ENCODE data around the gene MAN1C1.

Gene MAN1C1

DNA sequence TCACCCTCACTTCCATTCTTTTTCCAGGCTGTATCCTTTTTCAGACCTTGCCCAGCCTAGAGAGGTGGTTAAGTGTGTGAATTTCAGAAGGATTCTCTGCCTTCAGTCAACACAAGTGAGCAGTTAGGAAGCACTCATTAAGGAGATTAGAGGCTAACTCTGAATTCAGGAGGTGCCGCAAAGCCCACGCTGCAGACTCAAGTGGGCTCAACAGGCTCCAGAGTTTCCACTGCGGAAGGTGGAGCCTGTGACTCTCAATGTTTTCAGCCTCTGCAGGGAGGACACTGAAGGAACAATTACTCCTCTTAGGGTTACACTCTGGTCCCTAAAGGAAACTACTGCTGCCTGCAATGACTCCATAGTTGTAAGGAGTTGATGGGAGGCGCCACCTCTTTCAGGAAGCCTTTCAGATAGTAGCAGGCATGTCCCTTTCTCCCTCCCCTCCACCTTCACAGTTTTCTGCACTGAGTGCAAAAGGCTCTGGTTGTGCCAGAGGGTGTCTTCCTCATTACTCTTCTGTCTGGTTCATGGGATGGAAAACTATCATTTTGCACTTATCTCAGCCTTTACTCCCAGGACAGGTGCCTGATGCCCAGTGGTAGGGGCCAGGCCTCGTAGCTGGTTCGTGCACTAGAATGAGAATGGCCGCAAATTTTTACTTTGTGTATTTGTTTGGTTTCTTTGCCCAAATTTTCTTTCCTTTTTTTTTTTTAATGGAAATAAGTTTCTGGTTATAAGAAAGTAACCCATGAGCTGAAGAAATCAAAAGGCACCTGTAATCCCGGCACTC lies 128.2 kb downstream of the MAN1C1 start:
- no peak for DNase-seq

DNA sequence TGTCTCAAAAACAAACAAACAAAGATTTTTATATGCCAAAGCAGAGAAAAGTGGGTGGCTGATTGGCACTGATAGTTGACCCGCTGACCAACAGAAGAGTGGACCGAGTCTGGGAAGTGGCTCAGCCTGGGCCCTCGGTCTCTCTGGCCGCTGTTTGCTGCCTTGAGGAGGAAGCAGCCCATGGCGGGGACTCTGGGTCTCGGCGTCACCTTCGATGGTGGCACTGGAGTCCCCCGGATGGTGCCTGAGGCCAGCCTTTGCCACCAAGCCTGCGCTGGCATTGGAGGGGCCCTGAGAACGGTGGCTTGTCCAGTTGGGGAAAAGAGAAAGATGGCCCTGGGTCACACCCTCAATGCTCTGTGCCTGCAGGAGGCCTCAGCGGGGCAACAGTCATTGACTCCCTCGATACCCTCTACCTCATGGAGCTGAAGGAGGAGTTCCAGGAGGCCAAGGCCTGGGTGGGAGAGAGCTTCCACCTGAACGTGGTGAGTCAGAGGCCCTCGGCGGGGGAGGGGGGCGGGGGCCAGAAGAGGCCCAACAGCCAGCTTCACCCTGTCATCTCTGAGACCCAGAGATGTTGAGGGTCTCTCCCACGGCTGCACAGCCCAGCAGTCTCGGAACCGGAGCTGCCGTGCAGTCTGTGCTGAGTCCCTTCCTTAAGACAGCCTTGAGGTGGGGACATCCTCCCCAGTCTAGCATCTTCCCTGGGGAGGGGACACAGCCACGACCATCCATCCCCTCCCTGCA lies 129.9 kb downstream of the MAN1C1 start:
- no peak for DNase-seq

DNA sequence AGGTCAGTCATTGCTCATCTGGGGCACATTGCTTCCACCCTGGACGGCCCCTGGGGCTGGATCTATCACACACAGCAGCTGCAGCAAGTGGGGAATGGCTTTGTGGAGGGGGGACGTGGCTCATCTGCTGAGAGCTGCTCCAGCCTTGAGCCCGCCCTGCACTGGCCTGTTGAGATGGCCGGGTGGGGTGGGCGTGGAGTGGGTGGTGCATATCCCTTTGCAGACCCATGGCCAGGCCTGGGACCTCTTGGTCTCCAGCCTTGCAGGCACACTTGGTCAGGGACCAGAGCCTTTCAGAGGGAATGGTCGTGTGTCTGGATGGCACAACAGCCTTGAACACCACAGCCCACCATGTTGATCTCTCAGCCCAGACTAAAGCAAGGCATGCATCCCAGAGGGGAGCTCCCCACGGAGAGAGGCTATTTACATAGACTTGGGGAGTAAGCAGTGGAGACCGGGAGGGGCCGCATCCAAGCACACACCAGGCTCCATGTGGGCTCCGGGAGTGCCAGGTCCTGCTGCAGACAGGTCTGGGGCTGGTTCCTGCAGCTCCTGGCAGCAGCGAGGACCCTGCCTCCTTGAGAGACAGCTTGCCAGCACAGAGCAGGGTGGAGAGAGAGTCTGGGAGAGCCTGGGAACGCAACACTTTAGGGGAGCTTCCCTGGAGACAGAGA lies 130.6 kb downstream of the MAN1C1 start:
- DNase-seq = no peak

DNA sequence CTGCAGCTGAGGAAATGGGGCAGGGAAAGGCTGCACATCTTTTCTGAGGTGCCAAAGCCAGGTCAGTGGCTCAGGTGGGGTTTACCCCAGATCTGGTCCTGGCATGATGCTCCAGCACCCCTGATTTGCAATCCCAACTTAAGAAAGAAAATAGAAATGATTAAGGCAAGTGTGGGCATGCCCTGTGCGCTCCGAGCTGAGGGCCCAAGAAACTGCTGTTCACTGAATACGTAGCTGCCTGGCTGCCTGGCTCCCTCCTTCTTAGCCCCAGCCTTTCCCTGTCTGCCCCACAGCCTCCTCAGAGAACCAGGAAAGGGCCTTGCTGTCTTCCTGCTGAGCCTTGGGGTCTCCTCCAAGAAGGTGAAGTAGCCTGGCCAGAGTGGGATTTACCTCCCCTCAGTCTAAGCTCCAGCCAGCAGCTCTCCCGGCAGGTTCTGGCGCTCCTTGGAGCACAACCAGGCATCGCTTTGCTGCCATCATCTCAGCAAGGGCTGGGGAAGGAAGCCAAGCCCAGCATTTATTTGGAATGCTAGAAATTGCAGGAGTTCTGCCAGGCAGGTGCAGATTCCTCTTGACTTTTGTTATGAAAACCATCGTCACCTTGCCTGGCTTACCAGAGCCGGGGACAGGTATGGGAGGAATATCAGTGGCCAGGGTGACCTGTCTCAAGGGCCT lies 132.1 kb downstream of the MAN1C1 start:
- no peak for DNase-seq

- DNase-seq = no peak
These were observed 134.5 kb downstream of the MAN1C1 start for GRCh38 chr1:25750923-25751605.

GRCh38 chr1:25754470-25755181 lies 138.0 kb downstream of the MAN1C1 start:
- DNase-seq = no peak

GRCh38 chr1:25755475-25756125 lies 139.0 kb downstream of the MAN1C1 start:
- no peak for DNase-seq

DNA sequence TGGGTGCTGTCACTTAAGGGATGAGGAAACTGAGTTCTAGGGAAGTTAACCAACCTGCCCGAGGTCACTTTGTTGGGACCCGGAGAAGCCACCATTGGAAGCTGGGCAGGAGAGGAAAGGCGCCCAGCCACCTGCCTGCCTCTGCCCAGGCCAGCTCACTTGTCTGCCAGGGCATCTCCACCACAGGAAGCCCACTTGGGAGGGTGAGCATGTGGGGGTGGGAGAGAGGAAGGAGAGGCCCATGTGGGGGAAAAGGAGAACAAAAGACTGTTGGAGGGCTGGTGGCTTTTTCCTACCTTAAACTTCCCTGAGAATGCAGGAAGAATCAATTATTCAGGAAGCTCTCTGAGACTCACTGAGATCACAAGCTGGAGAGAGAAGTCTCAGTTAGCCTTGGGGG lies 139.6 kb downstream of the MAN1C1 start:
- no peak for DNase-seq

DNA sequence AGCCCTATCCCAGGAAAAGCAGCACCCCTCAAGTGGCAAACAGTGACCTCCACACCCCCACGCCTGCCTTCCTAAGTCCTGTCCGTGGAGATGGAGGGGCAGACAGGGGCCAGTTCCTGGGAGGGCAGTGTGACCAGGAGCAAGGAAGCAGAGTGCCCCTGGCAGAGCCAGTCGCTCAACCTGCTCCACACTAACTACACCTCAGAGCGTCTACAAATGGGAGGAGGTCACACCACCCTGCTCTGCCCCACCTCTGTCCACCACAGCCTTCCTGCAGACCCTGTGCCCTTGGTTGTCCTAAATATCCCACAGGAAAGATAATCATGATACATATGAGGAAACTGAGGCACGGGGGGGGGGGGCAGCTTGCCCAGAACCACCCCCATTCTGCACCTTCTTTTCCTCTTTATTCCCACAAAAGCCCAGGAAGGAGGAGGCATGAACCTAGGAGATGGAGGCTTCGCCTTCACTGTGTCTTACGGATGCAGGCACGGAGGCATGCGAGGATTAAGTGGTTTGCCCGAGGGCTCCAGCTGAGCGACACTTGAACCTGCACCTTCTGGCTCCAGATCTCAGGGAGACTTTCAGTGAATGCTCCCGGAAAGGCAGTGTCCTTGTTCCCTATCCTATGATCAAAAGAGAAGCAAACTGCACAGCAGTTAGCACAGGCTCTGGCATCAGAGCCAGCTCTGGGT lies 140.7 kb downstream of the MAN1C1 start:
- no peak for DNase-seq

DNA sequence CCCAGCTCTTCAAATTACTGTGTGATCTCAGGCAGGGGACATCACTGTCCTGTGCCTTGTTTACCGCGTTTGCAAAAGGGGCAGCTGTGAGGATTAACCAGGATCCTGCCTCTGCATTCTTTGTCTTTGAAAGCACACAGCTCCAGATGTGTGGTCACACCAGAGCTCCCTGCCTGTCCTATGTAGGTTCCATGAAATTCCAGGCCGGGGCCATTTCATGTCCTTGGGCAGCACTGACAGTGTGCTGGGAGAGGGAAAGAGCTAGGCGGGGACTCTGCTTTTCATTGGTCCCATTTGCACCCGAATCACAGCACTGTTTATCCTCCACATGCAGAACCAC lies 141.2 kb downstream of the MAN1C1 start:
- DNase-seq = no peak

GRCh38 chr1:25758466-25759070 lies 142.0 kb downstream of the MAN1C1 start:
- no peak for DNase-seq

DNA sequence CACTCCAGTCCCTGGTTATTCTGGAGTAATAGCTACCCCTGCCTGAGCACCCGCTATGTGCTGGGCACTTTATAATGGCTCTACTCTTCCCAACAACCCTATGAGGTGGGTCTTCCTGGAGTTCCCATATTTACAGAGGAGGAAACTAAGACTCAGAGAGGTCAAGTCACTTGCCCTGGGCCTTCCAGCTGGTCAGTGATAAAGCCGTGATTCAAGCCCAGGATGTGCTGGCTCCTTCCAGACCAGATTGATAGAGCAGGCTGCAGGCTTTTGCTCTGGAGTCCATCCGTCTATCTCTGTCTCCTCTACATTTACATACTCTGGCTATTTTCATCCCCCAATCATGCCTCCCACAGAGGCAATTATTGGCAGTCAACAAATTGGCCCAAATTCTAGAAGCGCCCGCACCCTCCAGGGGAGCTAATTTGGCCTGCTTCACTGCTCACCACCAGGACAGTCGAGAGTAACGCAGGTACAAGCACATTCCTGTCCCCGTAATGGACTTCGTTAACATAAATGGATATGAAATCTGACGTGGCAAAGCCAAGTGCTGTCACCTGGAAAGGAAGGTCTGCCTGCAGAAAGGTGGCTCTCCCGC lies 143.6 kb downstream of the MAN1C1 start:
- no peak for DNase-seq

DNA sequence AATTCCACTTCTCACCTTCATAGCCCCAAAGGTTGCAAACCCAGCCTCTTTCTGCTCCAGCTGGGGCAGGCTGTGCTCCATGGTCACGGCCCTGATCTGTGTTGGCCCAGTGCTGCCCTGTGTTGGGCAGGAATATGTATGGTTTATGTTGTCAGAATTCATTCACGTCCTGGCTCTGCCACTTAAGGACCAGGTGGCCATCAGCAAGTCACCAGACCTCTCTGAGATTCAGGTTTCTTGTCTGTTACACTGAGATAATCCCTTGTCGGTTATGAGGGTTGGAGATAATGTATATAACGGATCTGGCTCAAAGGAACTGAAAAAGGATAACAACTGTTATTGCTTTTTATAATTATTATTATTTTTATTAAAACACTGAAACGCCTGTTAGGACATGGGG lies 144.3 kb downstream of the MAN1C1 start:
- DNase-seq = no peak

DNA sequence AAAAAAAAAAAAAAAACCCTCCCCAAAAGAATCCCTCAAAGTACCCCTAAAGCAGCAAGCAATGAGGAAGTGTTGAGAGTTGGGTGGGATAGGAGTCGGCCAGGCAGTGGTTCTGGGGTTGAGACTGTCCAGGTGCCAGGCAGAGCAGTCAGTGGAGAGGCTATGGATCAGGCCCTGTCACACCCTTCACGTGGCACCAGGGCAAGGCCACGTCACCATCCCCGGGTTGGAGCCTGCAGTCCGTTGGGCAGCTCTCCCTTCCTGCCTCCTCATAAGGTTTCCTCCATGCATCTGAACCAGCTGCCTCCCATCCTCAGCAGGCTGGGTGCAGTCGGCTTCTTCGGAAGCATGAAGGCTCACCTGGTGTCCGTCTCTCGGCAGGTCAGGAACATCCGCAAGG lies 146.9 kb downstream of the MAN1C1 start:
- DNase-seq = no peak

- no peak for DNase-seq
These were observed 148.7 kb downstream of the MAN1C1 start for GRCh38 chr1:25765136-25765922.

- DNase-seq = no peak
These were observed 149.5 kb downstream of the MAN1C1 start for GRCh38 chr1:25765923-25766589.

DNA sequence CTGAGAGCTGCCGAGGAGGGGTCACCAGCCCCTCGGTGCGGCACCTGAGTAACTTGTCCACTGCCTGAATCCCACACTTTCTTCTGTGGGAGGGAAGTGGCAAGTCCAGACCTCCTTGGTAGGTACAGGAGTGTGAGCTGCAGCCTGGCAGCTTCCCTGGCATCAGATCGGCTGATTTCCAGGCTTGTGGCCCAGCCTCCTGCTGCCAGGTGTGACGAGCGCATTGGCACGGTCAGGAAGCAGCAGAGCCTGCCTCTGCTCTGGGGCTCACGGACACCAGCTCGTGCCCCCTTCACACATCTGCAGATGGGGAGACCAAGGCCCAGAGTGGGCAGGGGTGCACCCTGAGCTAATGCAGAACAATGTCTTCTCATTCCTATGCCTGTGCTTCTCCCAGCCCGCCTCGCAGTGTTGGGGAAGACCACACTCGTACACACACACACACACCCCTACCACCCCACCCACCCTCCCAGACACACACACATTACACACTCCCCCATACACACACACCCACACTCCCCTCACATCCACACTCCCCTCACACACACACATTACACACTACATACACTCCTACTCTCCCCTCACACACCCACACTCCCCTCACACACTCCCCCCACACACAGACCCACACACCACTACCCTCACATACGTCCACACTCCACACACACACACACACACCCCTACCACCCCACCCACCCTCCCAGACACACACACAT lies 150.3 kb downstream of the MAN1C1 start:
- no peak for DNase-seq

DNA sequence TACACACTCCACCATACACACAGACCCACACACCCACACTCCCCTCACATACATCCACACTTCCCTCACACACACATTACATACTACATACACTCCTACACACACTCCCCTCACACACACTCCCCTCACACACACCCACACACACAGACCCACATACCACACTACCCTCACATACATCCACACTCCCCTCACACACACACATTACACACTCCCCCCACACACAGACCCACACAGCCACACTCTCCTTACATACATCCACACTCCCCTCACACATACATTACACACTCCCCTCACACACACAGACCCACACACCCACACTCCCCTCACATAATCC lies 150.8 kb downstream of the MAN1C1 start:
- DNase-seq = no peak
